ENCODE results near the gene ADI1.

Gene ADI1

GRCh38 chr2:3500326-3500899 lies 18.9 kb downstream of the ADI1 start:
- TF ChIP-seq TCF12 (IDR thresholded peaks at IDR 0.05; ENCODE audit: low read depth) (no peak), MAX (IDR thresholded peaks at IDR 0.05) (no peak), FOXM1 (IDR thresholded peaks at IDR 0.05; ENCODE audit: borderline replicate concordance, low read depth) (no peak), NFIC (IDR thresholded peaks at IDR 0.05) (no peak), CEBPB (IDR thresholded peaks at IDR 0.05) (no peak), CREB1 (IDR thresholded peaks at IDR 0.05; ENCODE audit: low read depth) (no peak), TAF1 (IDR thresholded peaks at IDR 0.05; ENCODE audit: low read depth) (no peak), RAD21 (IDR thresholded peaks at IDR 0.05; ENCODE audit: low read depth) (no peak)

GRCh38 chr2:3498783-3499394 lies 20.4 kb downstream of the ADI1 start:
- TF ChIP-seq TEAD4 (IDR thresholded peaks at IDR 0.05) (no peak), MAX (IDR thresholded peaks at IDR 0.05) (no peak), YY1 (IDR thresholded peaks at IDR 0.05; ENCODE audit: low read depth) (no peak), EP300 (IDR thresholded peaks at IDR 0.05; ENCODE audit: borderline replicate concordance) (no peak), REST (IDR thresholded peaks at IDR 0.05; ENCODE audit: low read depth) (no peak), CREB1 (IDR thresholded peaks at IDR 0.05; ENCODE audit: low read depth) (no peak)

- no peak for TF ChIP-seq FOXM1 (IDR thresholded peaks at IDR 0.05; ENCODE audit: borderline replicate concordance, low read depth)
- TF ChIP-seq RAD21 (IDR thresholded peaks at IDR 0.05; ENCODE audit: low read depth): no peak
- no peak for TF ChIP-seq EGR1 (IDR thresholded peaks at IDR 0.05)
- no peak for TF ChIP-seq NFIC (IDR thresholded peaks at IDR 0.05)
- TF ChIP-seq USF1 (IDR thresholded peaks at IDR 0.05): no peak
- TF ChIP-seq CEBPB (IDR thresholded peaks at IDR 0.05): no peak
- no peak for TF ChIP-seq REST (IDR thresholded peaks at IDR 0.05; ENCODE audit: low read depth)
- TF ChIP-seq TCF12 (IDR thresholded peaks at IDR 0.05; ENCODE audit: low read depth): no peak
- no peak for TF ChIP-seq TEAD4 (IDR thresholded peaks at IDR 0.05)
Measured at GRCh38 chr2:3494984-3495666, 24.2 kb downstream of the ADI1 start.

GRCh38 chr2:3493615-3494007 lies 25.7 kb downstream of the ADI1 start:
- no peak for TF ChIP-seq USF1 (IDR thresholded peaks at IDR 0.05)
- no peak for TF ChIP-seq MAX (IDR thresholded peaks at IDR 0.05)
- TF ChIP-seq EGR1 (IDR thresholded peaks at IDR 0.05): peak; percentile 30; the same call in 1 of the 2 replicates

- TF ChIP-seq USF1 (IDR thresholded peaks at IDR 0.05) (no peak), CEBPB (IDR thresholded peaks at IDR 0.05) (no peak), RAD21 (IDR thresholded peaks at IDR 0.05; ENCODE audit: low read depth) (no peak), TEAD4 (IDR thresholded peaks at IDR 0.05) (no peak), FOXM1 (IDR thresholded peaks at IDR 0.05; ENCODE audit: borderline replicate concordance, low read depth) (no peak), EP300 (IDR thresholded peaks at IDR 0.05; ENCODE audit: borderline replicate concordance) (no peak), MAX (IDR thresholded peaks at IDR 0.05) (no peak), NFIC (IDR thresholded peaks at IDR 0.05) (no peak), REST (IDR thresholded peaks at IDR 0.05; ENCODE audit: low read depth) (no peak)
Measured at GRCh38 chr2:3492951-3493614, 26.2 kb downstream of the ADI1 start.

Data from Ishikawa (cell line).